NCI-H748 (cell line): Measurements from ENCODE around the gene TMEM94.
"Not testable (repeated sequence)": the region's sequence is repeated elsewhere in the genome, so short reads cannot be mapped to it uniquely, and the experiment has no call there.

Experiments used
- DNase-seq: peaks from one replicate; lab custom pipeline; 2025; ENCODE audit not compliant: unreplicated experiment; lab: John Stamatoyannopoulos, UW

TMEM94 gene

GRCh38 chr17:75445296-75445695 lies 11.1 kb upstream of the TMEM94 start:
- no peak for DNase-seq

- not testable (repeated sequence) for DNase-seq
Observed at GRCh38 chr17:75445896-75446295, 10.5 kb upstream of the TMEM94 start.

- no peak for DNase-seq
Observed at GRCh38 chr17:75447951-75448856, 8.2 kb upstream of the TMEM94 start.

GRCh38 chr17:75450270-75450669 lies 6.2 kb upstream of the TMEM94 start:
- DNase-seq, result no peak

- no peak for DNase-seq
Observed at GRCh38 chr17:75454193-75454592, 2.2 kb upstream of the TMEM94 start.

- not testable (repeated sequence) for DNase-seq
Observed at GRCh38 chr17:75454672-75455071, 1.8 kb upstream of the TMEM94 start.

GRCh38 chr17:75456039-75456416 lies 407 bp upstream of the TMEM94 start:
- no peak for DNase-seq

GRCh38 chr17:75457047-75457654 lies 716 bp downstream of the TMEM94 start:
- DNase-seq, result peak; percentile 72

- no peak for DNase-seq
Observed at GRCh38 chr17:75459246-75459589, 2.8 kb downstream of the TMEM94 start.

GRCh38 chr17:75459590-75460267 lies 3.3 kb downstream of the TMEM94 start:
- DNase-seq, result no peak

- DNase-seq, result no peak
Observed at GRCh38 chr17:75460295-75460694, 3.9 kb downstream of the TMEM94 start.

GRCh38 chr17:75463603-75464002 lies 7.2 kb downstream of the TMEM94 start:
- no peak for DNase-seq

GRCh38 chr17:75465039-75465438 lies 8.6 kb downstream of the TMEM94 start:
- DNase-seq, result no peak

GRCh38 chr17:75468291-75468754 lies 11.9 kb downstream of the TMEM94 start:
- no peak for DNase-seq

- DNase-seq, result no peak
Observed at GRCh38 chr17:75468779-75469373, 12.4 kb downstream of the TMEM94 start.

- DNase-seq, result no peak
Observed at GRCh38 chr17:75471207-75471606, 14.8 kb downstream of the TMEM94 start.

GRCh38 chr17:75472119-75472518 lies 15.7 kb downstream of the TMEM94 start:
- peak; percentile 64 for DNase-seq

GRCh38 chr17:75473246-75473645 lies 16.8 kb downstream of the TMEM94 start:
- DNase-seq, result no peak

GRCh38 chr17:75474736-75475135 lies 18.3 kb downstream of the TMEM94 start:
- no peak for DNase-seq

- DNase-seq, result no peak
Observed at GRCh38 chr17:75475144-75475835, 18.9 kb downstream of the TMEM94 start.

GRCh38 chr17:75475851-75476250 lies 19.4 kb downstream of the TMEM94 start:
- no peak for DNase-seq
